GM23248 (cell line): Measurements from ENCODE around the gene GALNT1.

Experiments
- EZH2 ChIP-seq: fragments of 200-600 bp; sonication (generic); IDR thresholded peaks from 2 replicates; pipeline ENCODE4 v1.6.1; 2018; ENCODE audit warnings: antibody characterized with exemption, mild to moderate bottlenecking; ENCODE audit not compliant: insufficient read depth, poor library complexity, severe bottlenecking
- EZH2phosphoT487 ChIP-seq: fragments of 200-600 bp; sonication (generic); IDR thresholded peaks from 2 replicates; pipeline ENCODE4 v1.6.1; 2018; ENCODE audit warnings: antibody characterized with exemption, moderate library complexity, mild to moderate bottlenecking, low read depth; ENCODE audit not compliant: insufficient read depth

DNA sequence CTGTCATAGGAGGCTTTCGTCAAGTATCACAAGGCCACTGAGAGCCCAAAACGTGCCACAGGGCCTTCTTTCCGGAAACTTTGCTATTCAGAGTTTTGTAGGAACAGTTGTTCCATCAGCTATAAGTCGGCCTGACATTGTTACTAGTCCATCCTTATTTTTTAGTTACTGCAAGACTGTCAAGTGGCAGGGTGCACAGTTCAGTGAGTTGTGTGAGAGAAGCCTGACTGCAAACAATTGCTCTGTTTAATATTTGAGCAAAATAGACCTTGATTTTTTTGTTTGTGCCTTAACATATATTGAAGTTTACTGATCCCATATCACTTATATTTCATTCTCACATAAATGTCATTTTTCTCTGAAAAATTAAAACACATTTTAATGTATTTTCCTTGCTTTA, 110.1 kb downstream of the GALNT1 start:
- TF ChIP-seq EZH2phosphoT487 = no peak
- TF ChIP-seq EZH2 = no peak
